Retina (tissue), 1 donor: ENCODE results near the gene PLCL1.

Source experiments
- DNase-seq: peaks from one replicate; pipeline ENCODE4 v3.0.0-alpha.2; 2016

PLCL1 gene

DNA sequence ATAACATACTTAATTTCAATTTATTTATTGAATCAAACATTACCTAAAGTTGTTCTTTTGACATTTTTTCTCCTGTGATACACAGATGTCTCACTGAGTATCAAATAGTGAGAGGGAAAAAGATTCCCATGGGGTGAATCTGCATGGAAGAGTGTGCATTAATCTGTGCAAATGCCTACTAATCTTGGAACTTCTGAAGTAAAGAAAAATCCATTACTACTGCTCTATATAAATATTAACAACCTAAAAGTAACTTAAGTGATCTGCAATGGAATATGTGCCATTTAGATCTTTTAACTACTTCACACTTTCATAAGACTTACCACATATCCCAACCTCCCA lies 125.5 kb downstream of the PLCL1 start:
- no peak for DNase-seq

- DNase-seq: no peak
Measured at GRCh38 chr2:197930570-197931278, 126.3 kb downstream of the PLCL1 start.

- no peak for DNase-seq
Measured at GRCh38 chr2:197931661-197932312, 127.4 kb downstream of the PLCL1 start.

DNA sequence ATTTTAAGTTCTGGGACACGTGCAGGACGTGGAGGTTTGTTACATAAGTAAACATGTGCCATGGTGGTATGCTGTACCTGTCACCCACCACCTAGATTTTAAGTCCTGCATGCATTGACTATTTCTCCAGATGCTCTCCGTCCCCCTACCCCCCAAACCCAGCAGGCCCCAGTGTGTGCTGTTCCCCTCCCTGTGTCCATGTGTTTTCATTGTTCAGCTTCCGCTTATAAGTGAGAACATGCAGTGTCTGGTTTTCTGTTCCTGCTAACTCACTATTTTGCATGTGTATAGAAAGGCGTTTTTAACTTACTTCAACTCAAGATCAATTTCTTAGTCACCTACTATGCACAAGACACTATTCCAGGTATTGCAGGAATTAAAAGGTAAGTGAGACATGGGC lies 128.0 kb downstream of the PLCL1 start:
- DNase-seq: no peak

- no peak for DNase-seq
Measured at GRCh38 chr2:197934261-197934933, 130.0 kb downstream of the PLCL1 start.

DNA sequence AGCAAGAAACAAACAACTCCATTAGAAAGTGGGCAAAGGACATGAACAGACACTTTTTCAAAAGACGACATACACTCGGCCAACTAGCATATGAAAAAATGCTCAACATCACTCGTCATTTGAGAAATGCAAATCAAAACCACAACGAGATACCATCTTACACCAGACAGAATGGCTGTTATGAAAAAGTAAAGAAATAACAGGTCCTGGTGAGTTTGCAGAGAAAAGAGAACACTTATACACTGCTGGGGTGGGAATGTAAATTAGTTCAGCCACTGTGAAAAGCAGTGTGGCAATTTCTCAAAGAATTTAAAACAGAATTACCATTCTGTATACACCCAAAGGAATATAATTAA lies 130.5 kb downstream of the PLCL1 start:
- DNase-seq: no peak

DNA sequence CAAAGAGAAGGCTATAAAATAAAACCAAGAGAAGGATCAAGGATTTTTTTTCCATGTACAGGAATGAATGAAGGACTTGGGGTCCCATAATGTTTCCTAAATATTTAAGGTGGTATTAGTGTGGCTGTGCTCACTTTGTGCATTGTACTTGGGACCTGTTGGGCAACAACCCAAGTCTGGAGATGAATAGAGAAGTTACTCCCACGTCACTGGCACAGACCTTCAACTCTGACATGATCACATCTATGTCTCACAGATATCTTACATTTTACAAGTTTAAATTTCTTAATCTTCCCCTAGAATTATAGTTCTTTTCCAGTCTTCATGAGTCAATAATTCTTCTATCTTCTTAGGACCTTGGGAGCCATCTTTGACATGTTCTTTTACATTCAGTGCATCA lies 133.4 kb downstream of the PLCL1 start:
- no peak for DNase-seq

DNA sequence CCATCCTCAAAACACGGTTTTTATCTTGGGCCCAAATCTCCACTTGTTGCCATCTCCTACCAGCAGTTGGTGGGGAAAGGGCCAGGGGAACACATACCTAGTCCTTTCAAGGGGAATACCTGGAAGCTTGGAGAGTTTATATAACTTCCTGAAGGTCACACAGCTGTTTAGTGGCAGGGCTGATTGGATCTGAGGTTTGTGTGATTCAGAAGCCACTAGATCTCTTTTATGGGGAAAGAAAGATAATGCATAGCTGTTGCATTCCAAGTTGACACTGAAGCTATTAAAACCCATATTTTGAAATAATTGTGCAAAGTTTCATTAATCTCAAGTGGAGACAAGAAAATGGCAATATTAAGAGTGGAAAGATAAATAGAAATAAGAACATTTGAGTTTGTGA lies 134.2 kb downstream of the PLCL1 start:
- DNase-seq: no peak

DNA sequence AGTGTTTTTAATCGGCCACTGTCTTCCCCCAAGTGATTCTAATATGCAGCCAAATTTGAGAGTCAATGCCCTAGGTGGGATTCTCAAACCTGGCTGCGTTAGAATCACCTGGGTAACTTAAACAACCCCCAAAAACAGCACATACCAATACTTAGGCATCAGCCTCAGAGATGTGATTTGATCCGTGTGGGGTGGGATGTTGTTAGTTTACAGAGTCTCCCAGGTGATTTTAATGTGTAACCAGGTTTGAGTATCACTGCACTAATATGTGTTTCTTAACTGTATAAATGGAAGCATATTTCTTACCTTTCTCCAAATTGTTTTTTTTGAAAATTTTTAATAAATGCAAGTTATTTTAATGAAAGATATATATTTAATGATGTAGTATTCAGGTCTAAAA lies 135.4 kb downstream of the PLCL1 start:
- no peak for DNase-seq

DNA sequence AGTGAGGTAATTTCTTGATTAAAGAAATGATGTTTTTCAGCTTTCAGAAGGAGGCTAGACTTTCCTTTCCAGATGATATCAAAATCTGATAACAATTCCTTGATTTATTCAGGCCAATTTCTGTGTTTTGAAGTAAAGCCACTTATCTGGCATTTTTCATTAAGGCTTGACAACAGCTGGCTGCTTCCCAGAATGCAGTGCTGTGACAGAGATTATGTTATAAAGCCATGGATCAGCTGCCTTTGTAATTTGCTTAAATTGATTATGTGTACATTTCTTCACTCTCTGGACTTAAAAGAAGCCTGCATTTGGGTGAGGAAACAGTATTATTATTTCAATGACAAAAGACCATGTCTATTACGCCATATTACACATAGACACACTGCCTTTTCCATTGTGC lies 136.0 kb downstream of the PLCL1 start:
- DNase-seq: no peak

- DNase-seq: no peak
Measured at GRCh38 chr2:197941715-197942114, 137.3 kb downstream of the PLCL1 start.

DNA sequence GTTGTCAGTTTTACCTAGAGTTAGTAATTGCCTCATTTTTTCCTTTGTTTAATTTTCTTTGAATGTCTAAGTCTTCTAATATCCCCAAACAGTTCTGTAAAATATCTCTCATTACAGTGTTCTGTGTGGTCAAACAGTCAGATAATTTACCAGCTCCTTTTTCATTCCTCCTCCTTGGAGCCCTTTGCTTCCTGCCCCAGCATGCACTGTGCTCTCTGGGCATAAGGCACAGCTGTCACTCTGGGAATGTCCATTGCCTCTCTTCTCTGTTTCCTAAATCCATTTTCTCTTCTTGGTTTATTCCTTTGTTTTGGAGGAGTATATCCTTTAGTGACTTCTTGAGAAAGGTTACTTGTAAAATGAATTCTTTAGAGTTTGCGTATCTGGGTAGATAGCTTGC lies 139.3 kb downstream of the PLCL1 start:
- DNase-seq: no peak

DNA sequence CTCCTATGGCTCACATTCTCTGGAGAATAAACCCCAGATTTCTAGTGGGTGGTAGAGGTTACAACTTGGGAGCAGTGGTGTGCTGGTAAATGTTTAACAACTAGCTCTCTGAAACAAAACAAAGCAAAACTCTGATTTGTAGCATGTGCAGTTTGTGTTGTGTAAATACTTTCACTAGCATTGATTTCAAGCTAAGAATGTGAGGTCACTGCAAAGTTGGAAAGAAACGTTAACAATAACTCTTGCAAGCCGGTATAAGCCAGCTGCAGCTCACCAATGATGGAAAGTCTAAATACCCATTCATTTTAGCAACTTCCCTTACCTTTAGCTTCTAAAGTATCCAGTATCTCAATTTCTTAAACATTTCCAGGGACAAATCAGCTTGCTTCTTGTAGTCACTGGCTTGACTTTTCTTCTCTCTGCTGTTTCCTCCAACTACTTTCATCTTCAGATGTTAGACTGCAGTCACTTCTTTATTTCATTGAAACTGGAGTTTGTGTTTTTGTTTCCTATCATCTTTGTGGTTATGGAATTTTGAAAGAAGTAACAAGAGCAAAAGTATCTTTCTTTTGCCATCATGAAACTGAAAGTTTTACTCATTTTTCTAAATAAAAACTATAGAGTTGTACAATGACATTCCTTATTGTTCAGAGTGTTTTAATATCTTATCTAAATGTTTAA lies 140.2 kb downstream of the PLCL1 start:
- no peak for DNase-seq

DNA sequence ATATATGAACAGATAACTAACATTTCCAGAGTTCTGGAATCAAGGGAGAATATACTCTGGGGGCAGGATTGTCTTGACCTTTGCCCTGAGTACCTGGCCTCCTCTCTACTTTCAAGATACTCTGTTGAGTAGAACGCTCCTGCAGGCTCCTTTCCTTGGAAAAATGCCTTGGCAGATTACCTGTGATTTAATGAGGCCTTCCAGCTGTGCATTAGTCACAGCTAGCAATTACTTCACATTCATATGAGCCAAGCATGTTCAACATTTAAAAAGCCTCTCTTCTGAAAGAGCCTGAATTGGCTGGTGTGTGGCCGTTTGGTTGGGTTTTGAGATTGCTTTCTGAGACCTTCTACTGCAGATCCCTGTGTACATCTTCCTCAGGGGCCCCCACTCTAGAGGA lies 142.2 kb downstream of the PLCL1 start:
- no peak for DNase-seq

DNA sequence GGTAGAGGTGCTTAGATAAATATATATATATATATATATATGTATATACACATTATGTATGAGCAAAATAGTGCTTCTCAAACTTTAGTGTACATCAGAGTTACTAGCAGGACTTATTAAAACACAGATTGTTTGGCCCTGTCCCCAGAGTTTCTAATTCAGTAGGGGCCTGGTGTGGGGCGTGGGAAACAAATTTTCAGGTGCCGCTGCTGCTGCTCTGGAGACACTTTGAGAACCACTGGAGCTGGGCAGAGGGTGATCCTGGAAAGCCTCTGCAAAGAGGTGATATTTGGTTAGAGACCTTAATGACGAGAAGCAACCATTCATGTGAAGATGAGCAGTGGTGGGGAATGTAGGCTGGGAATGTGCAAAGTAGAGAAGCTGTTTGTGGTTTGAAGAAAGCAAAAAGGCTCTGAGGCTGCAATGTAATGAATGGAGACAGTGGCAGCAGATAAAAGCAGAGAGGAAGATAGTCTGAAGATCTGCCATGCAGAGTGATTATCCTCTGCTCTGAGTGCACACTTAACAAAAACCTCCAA lies 142.9 kb downstream of the PLCL1 start:
- DNase-seq: no peak

GRCh38 chr2:197949224-197949623 lies 144.8 kb downstream of the PLCL1 start:
- DNase-seq: no peak

GRCh38 chr2:197950006-197950405 lies 145.6 kb downstream of the PLCL1 start:
- no peak for DNase-seq

DNA sequence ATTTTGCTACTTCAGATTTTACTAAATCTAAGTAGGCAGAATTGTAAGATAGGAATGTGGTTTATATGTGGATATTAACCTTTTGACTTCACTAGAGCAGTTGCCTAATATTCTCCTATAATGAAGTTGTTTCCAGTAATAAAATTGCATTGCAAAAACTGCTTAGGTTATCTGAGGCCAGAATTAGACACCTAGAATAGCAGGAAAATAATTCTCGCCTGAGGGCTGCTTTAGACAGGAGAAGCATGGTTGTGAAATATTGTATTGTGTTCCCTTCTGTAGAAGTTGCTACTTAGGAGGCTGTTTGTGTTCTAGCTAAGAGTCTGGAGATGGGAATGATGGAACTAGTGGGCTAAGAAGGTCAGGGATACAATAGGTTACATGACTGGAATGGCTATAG lies 146.3 kb downstream of the PLCL1 start:
- no peak for DNase-seq

- no peak for DNase-seq
Measured at GRCh38 chr2:197952540-197953202, 148.3 kb downstream of the PLCL1 start.

DNA sequence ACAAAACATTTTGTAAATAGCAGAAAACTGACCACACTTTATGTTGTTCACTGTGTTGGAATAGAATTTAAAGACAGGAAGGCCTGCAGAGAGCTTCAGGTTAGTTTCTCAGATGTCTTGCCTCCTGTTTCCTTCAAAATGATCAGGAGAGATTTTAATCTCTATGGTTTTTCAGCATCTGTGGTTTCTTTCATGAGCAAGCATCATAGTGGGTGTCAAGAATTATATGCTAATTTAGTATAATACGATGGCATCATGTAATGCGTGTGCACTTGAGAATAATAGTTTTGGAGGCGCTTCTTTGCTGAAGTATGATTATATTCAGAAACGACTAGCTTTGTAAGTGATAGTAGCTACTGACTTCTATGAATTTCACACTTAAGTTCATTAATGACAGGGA lies 149.9 kb downstream of the PLCL1 start:
- no peak for DNase-seq

- DNase-seq: no peak
Measured at GRCh38 chr2:197958592-197959150, 154.3 kb downstream of the PLCL1 start.

GRCh38 chr2:197959383-197959782 lies 155.0 kb downstream of the PLCL1 start:
- no peak for DNase-seq

GRCh38 chr2:197960786-197961185 lies 156.4 kb downstream of the PLCL1 start:
- DNase-seq: no peak
